Ovary (tissue), 3 donors: ENCODE results near the gene WWOX.

ENCODE experiments used
- POLR2A ChIP-seq: fragments of 450-650 bp; IDR thresholded peaks from one replicate; pipeline ENCODE4 v1.6.1; 2017; ENCODE audit warnings: antibody characterized with exemption, mild to moderate bottlenecking, moderate library complexity
- TF ChIP-seq, protein P1 (sequence below), 3 donors: fragments of 450-650 bp in 2 of 3; fragments of 200-600 bp in 1 of 3; IDR thresholded peaks; one replicate each; pipeline versions ENCODE4 v1.5.1 to v1.8.0; 2016 to 2022; ENCODE audit warnings: antibody characterized with exemption in 3 of 3, mild to moderate bottlenecking in 1 of 3
- donor health status: DM: no; HTN: no; CAD: no.

GRCh38 chr16:78102122-78102660 is 2.7 kb downstream of the WWOX start:
- TF ChIP-seq, protein P1, sequence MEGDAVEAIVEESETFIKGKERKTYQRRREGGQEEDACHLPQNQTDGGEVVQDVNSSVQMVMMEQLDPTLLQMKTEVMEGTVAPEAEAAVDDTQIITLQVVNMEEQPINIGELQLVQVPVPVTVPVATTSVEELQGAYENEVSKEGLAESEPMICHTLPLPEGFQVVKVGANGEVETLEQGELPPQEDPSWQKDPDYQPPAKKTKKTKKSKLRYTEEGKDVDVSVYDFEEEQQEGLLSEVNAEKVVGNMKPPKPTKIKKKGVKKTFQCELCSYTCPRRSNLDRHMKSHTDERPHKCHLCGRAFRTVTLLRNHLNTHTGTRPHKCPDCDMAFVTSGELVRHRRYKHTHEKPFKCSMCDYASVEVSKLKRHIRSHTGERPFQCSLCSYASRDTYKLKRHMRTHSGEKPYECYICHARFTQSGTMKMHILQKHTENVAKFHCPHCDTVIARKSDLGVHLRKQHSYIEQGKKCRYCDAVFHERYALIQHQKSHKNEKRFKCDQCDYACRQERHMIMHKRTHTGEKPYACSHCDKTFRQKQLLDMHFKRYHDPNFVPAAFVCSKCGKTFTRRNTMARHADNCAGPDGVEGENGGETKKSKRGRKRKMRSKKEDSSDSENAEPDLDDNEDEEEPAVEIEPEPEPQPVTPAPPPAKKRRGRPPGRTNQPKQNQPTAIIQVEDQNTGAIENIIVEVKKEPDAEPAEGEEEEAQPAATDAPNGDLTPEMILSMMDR (IDR thresholded peaks at IDR 0.05): no peak
- TF ChIP-seq POLR2A: no peak
